Esophagus muscularis mucosa (tissue), 4 donors: Measurements from ENCODE around the gene CDK17.

Experiments used
- CTCF ChIP-seq, 3 experiments: fragments of 200-600 bp in 2 of 3; fragments of 450-650 bp in 1 of 3; sonication (generic) in 2 of 3; IDR thresholded peaks; one replicate each; pipeline ENCODE4 v1.5.1; 2017 to 2019; ENCODE audit warnings: antibody characterized with exemption in 3 of 3, mild to moderate bottlenecking in 2 of 3, moderate library complexity in 1 of 3
- EP300 ChIP-seq: sonication (generic); formaldehyde crosslinking; IDR thresholded peaks from one replicate; pipeline ENCODE4 v1.6.1; 2017; ENCODE audit warnings: antibody characterized with exemption
- POLR2AphosphoS5 ChIP-seq, 2 donors: sonication (generic); formaldehyde crosslinking; IDR thresholded peaks; one replicate each; pipeline ENCODE4 v1.6.1; 2017; ENCODE audit warnings: antibody characterized with exemption in 2 of 2

GRCh38 chr12:96376865-96377264 is 23.4 kb downstream of the CDK17 start:
- no peak for TF ChIP-seq CTCF (IDR thresholded peaks at IDR 0.05)
- no peak for TF ChIP-seq POLR2AphosphoS5 (IDR thresholded peaks at IDR 0.05)
- no peak for TF ChIP-seq EP300
